Suprapubic skin (tissue), 4 donors: Measurements from ENCODE around the gene TRDN. TPM values are rescaled to one million over a fixed set of nuclear protein-coding genes. Genes with fewer than 3 reads are reported as not detected.
"Not testable (repeated sequence)": the region's sequence is repeated elsewhere in the genome, so short reads cannot be mapped to it uniquely, and the experiment has no call there.

ENCODE experiments used
- DNase-seq, 2 donors: peaks; one replicate each; pipeline ENCODE4 v3.0.0-alpha.2; 2019; ENCODE audit warnings: low spot score in 2 of 2
- H3K27ac ChIP-seq: fragments of 200-600 bp; sonication (generic); one replicate; pipeline ENCODE4 v1.5.1; 2019
- H3K27me3 ChIP-seq: fragments of 200-600 bp; sonication (generic); one replicate; pipeline ENCODE4 v1.5.1; 2019
- H3K36me3 ChIP-seq: fragments of 200-600 bp; sonication (generic); one replicate; pipeline ENCODE4 v1.5.1; 2019
- H3K4me1 ChIP-seq: fragments of 200-600 bp; sonication (generic); one replicate; pipeline ENCODE4 v1.5.1; 2019
- H3K4me3 ChIP-seq: fragments of 200-600 bp; sonication (generic); one replicate; pipeline ENCODE4 v1.5.1; 2019; ENCODE audit warnings: mild to moderate bottlenecking
- H3K9me3 ChIP-seq: fragments of 200-600 bp; sonication (generic); one replicate; pipeline ENCODE4 v1.5.1; 2019
- CTCF ChIP-seq, 2 donors: fragments of 200-600 bp in 1 of 2; fragments of 450-650 bp in 1 of 2; sonication (generic) in 1 of 2; IDR thresholded peaks; one replicate each; pipeline ENCODE4 v1.5.1; 2016 to 2019; ENCODE audit warnings: antibody characterized with exemption in 2 of 2, mild to moderate bottlenecking in 1 of 2, moderate library complexity in 1 of 2
- EP300 ChIP-seq: sonication (generic); formaldehyde crosslinking; IDR thresholded peaks from one replicate; pipeline ENCODE4 v1.6.1; 2017; ENCODE audit warnings: antibody characterized with exemption
- POLR2A ChIP-seq, 2 donors: fragments of 450-650 bp; IDR thresholded peaks; one replicate each; pipeline ENCODE4 v1.6.1; 2017; ENCODE audit warnings: antibody characterized with exemption in 2 of 2, mild to moderate bottlenecking in 2 of 2, moderate library complexity in 2 of 2
- POLR2AphosphoS5 ChIP-seq, 3 donors: sonication (generic); formaldehyde crosslinking; IDR thresholded peaks; one replicate each; pipeline ENCODE4 v1.6.1; 2017; ENCODE audit warnings: antibody characterized with exemption in 3 of 3
- WGBS: methylation state at CpG from one replicate; pipeline ENCODE4 v1.1.5; 2018; 5-methylcytosine and 5-hydroxymethylcytosine counted together
- total RNA-seq, 4 donors: library from RNA; depleted of rRNA; stranded (reverse); fragments of >200 nt; gene quantifications; one replicate each; pipeline ENCODE4 v1.1.0, GENCODE V29; 2016

The TRDN gene
- total RNA-seq, 4 donors from 2014 or later, result not detected

DNA sequence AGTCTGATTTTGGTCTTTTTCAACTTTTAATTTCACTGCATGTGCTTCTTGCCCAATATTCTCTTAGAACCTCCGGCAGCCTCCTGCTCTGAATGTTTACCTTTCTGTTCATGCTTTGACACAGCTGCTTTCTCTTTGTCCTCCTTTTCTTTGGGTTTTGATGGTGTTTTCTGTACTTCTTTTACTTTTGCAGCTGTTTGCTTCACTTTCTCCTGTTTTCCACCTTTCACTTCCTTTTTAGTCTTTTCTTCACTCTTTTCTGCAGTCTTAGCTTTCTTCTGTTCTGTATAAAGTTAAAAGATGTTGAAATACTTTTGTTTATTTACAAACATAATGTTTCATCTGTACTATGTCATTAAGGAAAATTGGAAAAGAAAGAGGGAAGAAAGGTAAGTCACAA lies 133.1 kb downstream of the TRDN start:
- Histone ChIP-seq H3K27ac (no peak overlapping the region), H3K36me3 (no peaks in the 10 kb centered on the region), H3K4me3 (no peak overlapping the region), H3K27me3 (no peaks in the 10 kb centered on the region), H3K9me3 (no peaks in the 10 kb centered on the region), H3K4me1 (no peaks in the 10 kb centered on the region)
- TF ChIP-seq EP300 (no peak), CTCF (IDR thresholded peaks at IDR 0.05) (no peak), POLR2AphosphoS5 (IDR thresholded peaks at IDR 0.05) (no peak), POLR2A (IDR thresholded peaks at IDR 0.05) (no peak)
- 79% methylated on average over 1 of the region's 1 CpG for WGBS
- no peak for DNase-seq

DNA sequence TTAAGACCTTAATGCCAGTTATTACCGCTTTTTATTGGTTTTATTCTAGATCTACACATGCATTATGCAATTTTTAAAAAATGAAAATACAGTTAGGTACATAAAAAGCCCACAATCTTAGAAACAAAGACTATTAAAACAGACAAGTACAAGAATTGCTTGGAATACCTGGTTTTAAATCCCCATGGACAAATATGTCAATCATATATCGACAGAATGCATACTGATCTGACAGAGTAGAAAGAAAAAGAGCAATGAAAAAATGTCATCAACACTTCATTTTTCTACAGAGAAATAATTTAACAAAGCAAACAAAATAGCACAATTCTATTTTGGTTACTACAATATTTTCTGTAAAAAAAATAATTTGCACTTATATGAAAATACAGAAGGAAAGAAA lies 139.7 kb downstream of the TRDN start:
- no peaks in the 10 kb centered on the region for H3K9me3 ChIP-seq
- 95% methylated on average over 2 of the region's 2 CpGs for WGBS
- no peaks in the 10 kb centered on the region for H3K27me3 ChIP-seq
- H3K4me3 ChIP-seq, result no peak overlapping the region
- no peaks in the 10 kb centered on the region for H3K36me3 ChIP-seq
- no peak for DNase-seq
- H3K27ac ChIP-seq, result no peak overlapping the region
- no peaks in the 10 kb centered on the region for H3K4me1 ChIP-seq
- TF ChIP-seq CTCF (IDR thresholded peaks at IDR 0.05) (no peak), POLR2AphosphoS5 (IDR thresholded peaks at IDR 0.05) (no peak), EP300 (no peak), POLR2A (IDR thresholded peaks at IDR 0.05) (no peak)

GRCh38 chr6:123489589-123489988 lies 147.2 kb downstream of the TRDN start:
- no peaks in the 10 kb centered on the region for H3K4me1 ChIP-seq
- no peaks in the 10 kb centered on the region for H3K36me3 ChIP-seq
- no peak for TF ChIP-seq POLR2AphosphoS5 (IDR thresholded peaks at IDR 0.05)
- TF ChIP-seq POLR2A (IDR thresholded peaks at IDR 0.05), result no peak
- TF ChIP-seq EP300, result no peak
- no peak for TF ChIP-seq CTCF (IDR thresholded peaks at IDR 0.05)
- H3K27ac ChIP-seq, result no peak overlapping the region
- DNase-seq, result no peak
- no peak overlapping the region for H3K4me3 ChIP-seq
- H3K9me3 ChIP-seq, result no peaks in the 10 kb centered on the region
- H3K27me3 ChIP-seq, result no peaks in the 10 kb centered on the region
- 51% methylated on average over 1 of the region's 1 CpG for WGBS

GRCh38 chr6:123480986-123481385 lies 155.8 kb downstream of the TRDN start:
- no peak for DNase-seq
- Histone ChIP-seq H3K4me3 (no peak overlapping the region), H3K36me3 (no peaks in the 10 kb centered on the region), H3K27ac (no peak overlapping the region), H3K9me3 (no peaks in the 10 kb centered on the region), H3K4me1 (no peaks in the 10 kb centered on the region), H3K27me3 (no peaks in the 10 kb centered on the region)
- WGBS, result 74% methylated on average over 1 of the region's 1 CpG
- TF ChIP-seq EP300, result no peak
- no peak for TF ChIP-seq POLR2AphosphoS5 (IDR thresholded peaks at IDR 0.05)

GRCh38 chr6:123472025-123472702 lies 164.6 kb downstream of the TRDN start:
- H3K4me1 ChIP-seq, H3K36me3 ChIP-seq, H3K27ac ChIP-seq, H3K9me3 ChIP-seq, DNase-seq, H3K4me3 ChIP-seq, H3K27me3 ChIP-seq: not testable (repeated sequence)
- 92% methylated on average over 28 of the region's 29 CpGs for WGBS

DNA sequence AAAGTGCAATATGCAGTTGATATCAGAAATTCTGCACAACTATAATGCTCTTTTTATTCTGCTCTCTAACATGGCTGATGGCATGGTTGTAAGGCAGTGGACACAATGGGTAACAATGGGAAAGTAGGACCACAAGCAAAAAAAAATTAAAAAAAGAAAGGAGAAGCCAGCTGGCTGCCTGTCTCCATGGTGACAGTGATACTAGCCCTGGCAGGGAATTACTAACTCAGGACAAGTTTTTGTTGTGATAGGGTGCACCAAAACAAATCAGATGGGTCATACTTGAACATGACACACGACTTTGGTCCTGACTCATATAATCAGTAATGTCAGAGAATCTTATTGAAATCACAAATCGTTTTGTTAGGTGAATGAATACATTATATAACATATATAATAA lies 169.4 kb downstream of the TRDN start:
- H3K27me3 ChIP-seq, result no peaks in the 10 kb centered on the region
- H3K4me3 ChIP-seq, result no peak overlapping the region
- no peaks in the 10 kb centered on the region for H3K4me1 ChIP-seq
- 55% methylated on average over 2 of the region's 2 CpGs for WGBS
- H3K27ac ChIP-seq, result no peak overlapping the region
- no peak for DNase-seq
- no peak for TF ChIP-seq EP300
- no peak for TF ChIP-seq POLR2AphosphoS5 (IDR thresholded peaks at IDR 0.05)
- no peak for TF ChIP-seq POLR2A (IDR thresholded peaks at IDR 0.05)
- TF ChIP-seq CTCF (IDR thresholded peaks at IDR 0.05), result no peak
- no peaks in the 10 kb centered on the region for H3K9me3 ChIP-seq
- no peaks in the 10 kb centered on the region for H3K36me3 ChIP-seq
